Testis (tissue), 2 donors: ENCODE measurements around the gene MON2.

Experiments used
- CTCF ChIP-seq, 3 experiments: fragments of 450-650 bp in 2 of 3; fragments of 200-600 bp in 1 of 3; sonication (generic) in 1 of 3; IDR thresholded peaks; one replicate each; pipeline ENCODE4 v1.5.1; 2016 to 2019; ENCODE audit warnings: antibody characterized with exemption in 3 of 3, mild to moderate bottlenecking in 2 of 3, moderate library complexity in 1 of 3
- POLR2A ChIP-seq: fragments of 450-650 bp; IDR thresholded peaks from one replicate; pipeline ENCODE4 v1.6.1; 2017; ENCODE audit warnings: antibody characterized with exemption, mild to moderate bottlenecking, moderate library complexity

- TF ChIP-seq CTCF (IDR thresholded peaks at IDR 0.05) (no peak), POLR2A (no peak)
Observed at GRCh38 chr12:62642486-62642885, 175.9 kb downstream of the MON2 start.
